K562 (cell line): Measurements from ENCODE around the gene IGSF23. TPM values are rescaled to one million over a fixed set of nuclear protein-coding genes. Genes with fewer than 3 reads are reported as not detected.
A peak's percentile ranks its signal among the peaks of the same experiment; 100 is the strongest.

Source experiments
- CC2D1A ChIP-seq: fragments of 450-650 bp; IDR thresholded peaks from 2 replicates; pipeline ENCODE4 v1.6.1; 2017; ENCODE audit warnings: mild to moderate bottlenecking
- DPF2 ChIP-seq: fragments of 450-650 bp; IDR thresholded peaks from 2 replicates; pipeline ENCODE4 v1.6.1; 2016
- GTF2F1 ChIP-seq: IDR thresholded peaks from 2 replicates; pipeline ENCODE4 v1.6.1; 2011; ENCODE audit warnings: low read depth, low read length, improper control_type of control experiment
- HDAC1 ChIP-seq, 2 experiments: fragments of 450-650 bp; IDR thresholded peaks; 2 replicates each; pipeline ENCODE4 v1.6.1; 2016 to 2017; ENCODE audit warnings: inconsistent platforms in 1 of 2, mild to moderate bottlenecking in 1 of 2, moderate library complexity in 1 of 2
- JUN ChIP-seq, 2 experiments: sonication (generic) in 1 of 2; formaldehyde crosslinking in 1 of 2; IDR thresholded peaks; 2 replicates each; pipeline versions ENCODE4 v1.6.1 to v1.8.0; 2012 to 2022; ENCODE audit warnings: borderline replicate concordance in 2 of 2, mild to moderate bottlenecking in 2 of 2, improper control_type of control experiment in 1 of 2, low read depth in 1 of 2, low read length in 1 of 2, missing genetic modification reagents in 1 of 2
- MEIS2 ChIP-seq: fragments of 450-650 bp; IDR thresholded peaks from 2 replicates; pipeline ENCODE4 v1.6.1; 2014; ENCODE audit warnings: mild to moderate bottlenecking; ENCODE audit not compliant: partially characterized antibody
- NFATC3 ChIP-seq: fragments of 450-650 bp; IDR thresholded peaks from 2 replicates; pipeline ENCODE4 v1.6.1; 2017; ENCODE audit warnings: mild to moderate bottlenecking
- NFRKB ChIP-seq: fragments of 450-650 bp; IDR thresholded peaks from 2 replicates; pipeline ENCODE4 v1.6.1; 2016; ENCODE audit warnings: low read depth
- POLR2G ChIP-seq: fragments of 200-400 bp; formaldehyde crosslinking; IDR thresholded peaks from 2 replicates; pipeline ENCODE4 v1.6.1; 2017; ENCODE audit warnings: low read depth, mild to moderate bottlenecking, antibody characterized with exemption, low read length, moderate library complexity
- POLR3G ChIP-seq: IDR thresholded peaks from 2 replicates; pipeline ENCODE4 v1.6.1; 2011; ENCODE audit not compliant: insufficient read length, insufficient replicate concordance; ENCODE audit errors: extremely low read depth
- RB1 ChIP-seq: fragments of 450-650 bp; IDR thresholded peaks from 2 replicates; pipeline ENCODE4 v1.6.1; 2017; ENCODE audit warnings: low read depth, mild to moderate bottlenecking
- SMAD1 ChIP-seq: fragments of 150-350 bp; IDR thresholded peaks from 2 replicates; pipeline ENCODE4 v1.6.1; 2014; ENCODE audit warnings: low read length, low read depth; ENCODE audit not compliant: partially characterized antibody
- SMARCE1 ChIP-seq: fragments of 450-650 bp; IDR thresholded peaks from 2 replicates; pipeline ENCODE4 v1.7.1; 2016; ENCODE audit warnings: mild to moderate bottlenecking
- SNIP1 ChIP-seq: fragments of 450-650 bp; IDR thresholded peaks from 2 replicates; pipeline ENCODE4 v1.7.1; 2017; ENCODE audit warnings: low read depth, mild to moderate bottlenecking
- TARDBP ChIP-seq: fragments of 450-650 bp; IDR thresholded peaks from 2 replicates; pipeline ENCODE4 v1.6.1; 2016
- TCF7 ChIP-seq: sonication (generic); IDR thresholded peaks from 2 replicates; pipeline ENCODE4 v1.6.1; 2016; ENCODE audit warnings: antibody characterized with exemption, borderline replicate concordance
- ZC3H11A ChIP-seq: IDR thresholded peaks from 2 replicates; pipeline ENCODE4 v1.6.1; 2012; ENCODE audit warnings: low read depth, low read length, improper control_type of control experiment
- polyA plus RNA-seq, 8 experiments: library from polyadenylated mRNA; depleted of rRNA in 4 of 8; stranded (reverse) in 5 of 8; unstranded in 3 of 8; fragments of >200 nt; fragmentation: Nextera tagmentation in 2 of 8; fragmentation: Illumina TruSeq in 1 of 8; extraction: Ambion mirVana in 2 of 8; extraction: Trizol in 1 of 8; gene quantifications; 2 replicates each; pipeline versions ENCODE4 v1.2.1 to v1.2.3, GENCODE V29; 2011 to 2014; ENCODE audit warnings: inconsistent platforms in 1 of 8, missing spikeins in 1 of 8
- total RNA-seq, 7 experiments: library from RNA; depleted of rRNA in 6 of 7; stranded (reverse); fragments of >200 nt in 6 of 7; fragmentation: Illumina TruSeq in 2 of 7; extraction: Trizol in 2 of 7; gene quantifications; 2 replicates each; pipeline versions ENCODE4 v1.2.1 to v1.2.3, GENCODE V29; 2011 to 2021; ENCODE audit warnings: low replicate concordance in 1 of 7
- TF ChIP-seq, protein P1 (sequence below): fragments of 250-450 bp; sonication (Bioruptor Pico); IDR thresholded peaks from 2 replicates; pipeline ENCODE4 v1.8.0; 2021; ENCODE audit warnings: mild to moderate bottlenecking, moderate library complexity
- TF ChIP-seq, protein P2 (sequence below): fragments of 450-650 bp; formaldehyde crosslinking; IDR thresholded peaks from 2 replicates; pipeline ENCODE4 v1.4.0; 2020; ENCODE audit warnings: mild to moderate bottlenecking
- TF ChIP-seq, protein P3 (sequence below): conservative IDR thresholded peaks from 2 replicates; pipeline ENCODE4 v1.6.1; 2011; ENCODE audit warnings: low read depth, mild to moderate bottlenecking, low read length; ENCODE audit not compliant: control insufficient read depth
- TF ChIP-seq, protein P4 (sequence below): fragments of 250-450 bp; sonication (Bioruptor Pico); IDR thresholded peaks from 2 replicates; pipeline ENCODE4 v1.4.0; 2020; ENCODE audit warnings: mild to moderate bottlenecking, moderate library complexity

The IGSF23 gene
- total and polyA plus RNA-seq, 9 of the 15 experiments (the other 6 are each of a cell fraction or from before 2014, with no cell fraction given) = not detected

DNA sequence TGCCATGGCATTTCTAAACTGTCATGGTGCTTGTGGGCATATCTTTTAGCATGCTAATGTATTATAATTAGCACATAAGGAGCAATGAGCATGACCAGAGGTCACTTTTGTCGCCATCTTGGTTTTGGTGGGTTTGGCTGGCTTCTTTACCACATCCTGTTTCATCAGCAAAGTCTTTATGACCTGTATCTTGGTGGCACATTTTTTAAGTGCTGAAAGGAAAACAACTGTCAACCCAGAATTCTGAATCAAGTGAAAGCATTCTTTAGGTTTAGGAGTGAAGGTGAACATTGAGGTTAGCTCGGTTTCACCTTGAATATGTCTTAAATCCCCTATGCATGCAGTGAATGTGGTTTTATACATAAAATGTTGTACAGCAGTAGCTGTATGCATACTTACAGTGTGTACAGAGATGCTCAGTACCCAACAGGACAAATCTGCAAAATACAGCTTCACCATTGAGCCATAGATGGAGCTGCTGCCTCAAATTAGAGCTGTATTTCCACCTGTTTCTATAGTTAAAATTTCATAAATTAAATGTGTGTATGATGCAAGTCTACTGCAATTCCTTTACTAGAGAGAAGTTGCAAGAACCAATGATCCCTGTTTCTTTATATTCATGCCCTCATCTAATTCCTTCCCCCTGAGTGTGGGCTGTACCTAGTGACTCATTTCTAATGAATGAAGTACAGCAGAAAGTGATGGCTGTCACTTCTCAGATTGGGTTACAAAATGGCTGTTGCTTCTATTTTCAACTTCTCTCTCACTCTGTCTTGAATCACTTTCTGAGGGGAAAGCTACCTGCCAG, 25.2 kb upstream of the IGSF23 start (continued):
- TF ChIP-seq, protein P1, sequence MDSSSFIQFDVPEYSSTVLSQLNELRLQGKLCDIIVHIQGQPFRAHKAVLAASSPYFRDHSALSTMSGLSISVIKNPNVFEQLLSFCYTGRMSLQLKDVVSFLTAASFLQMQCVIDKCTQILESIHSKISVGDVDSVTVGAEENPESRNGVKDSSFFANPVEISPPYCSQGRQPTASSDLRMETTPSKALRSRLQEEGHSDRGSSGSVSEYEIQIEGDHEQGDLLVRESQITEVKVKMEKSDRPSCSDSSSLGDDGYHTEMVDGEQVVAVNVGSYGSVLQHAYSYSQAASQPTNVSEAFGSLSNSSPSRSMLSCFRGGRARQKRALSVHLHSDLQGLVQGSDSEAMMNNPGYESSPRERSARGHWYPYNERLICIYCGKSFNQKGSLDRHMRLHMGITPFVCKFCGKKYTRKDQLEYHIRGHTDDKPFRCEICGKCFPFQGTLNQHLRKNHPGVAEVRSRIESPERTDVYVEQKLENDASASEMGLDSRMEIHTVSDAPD (CRISPR knock-in tag) = no peak
- TF ChIP-seq, protein P2, sequence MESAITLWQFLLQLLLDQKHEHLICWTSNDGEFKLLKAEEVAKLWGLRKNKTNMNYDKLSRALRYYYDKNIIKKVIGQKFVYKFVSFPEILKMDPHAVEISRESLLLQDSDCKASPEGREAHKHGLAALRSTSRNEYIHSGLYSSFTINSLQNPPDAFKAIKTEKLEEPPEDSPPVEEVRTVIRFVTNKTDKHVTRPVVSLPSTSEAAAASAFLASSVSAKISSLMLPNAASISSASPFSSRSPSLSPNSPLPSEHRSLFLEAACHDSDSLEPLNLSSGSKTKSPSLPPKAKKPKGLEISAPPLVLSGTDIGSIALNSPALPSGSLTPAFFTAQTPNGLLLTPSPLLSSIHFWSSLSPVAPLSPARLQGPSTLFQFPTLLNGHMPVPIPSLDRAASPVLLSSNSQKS (CRISPR knock-in tag) = 0 out of 2 replicates have a peak, but pooled peaks have one; percentile 41
- TF ChIP-seq JUN (IDR thresholded peaks at IDR 0.05; ENCODE audit: borderline replicate concordance, low read depth, low read length) (peak; percentile 88), JUN (CRISPR knock-in tag; IDR thresholded peaks at IDR 0.05; ENCODE audit: borderline replicate concordance) (no peak), SMAD1 (no peak), RB1 (no peak), POLR3G (no peak), ZC3H11A (no peak), POLR2G (no peak), SMARCE1 (peak; percentile 25; the same call in 1 of the 2 replicates), NFATC3 (no peak), MEIS2 (peak; percentile 81), CC2D1A (no peak; the same call in 1 of the 2 replicates), NFRKB (peak; percentile 87), HDAC1 (IDR thresholded peaks at IDR 0.05) (no peak), GTF2F1 (no peak), SNIP1 (no peak), TCF7 (no peak), TARDBP (no peak), DPF2 (0 out of 2 replicates have a peak, but pooled peaks have one; percentile 55)
- TF ChIP-seq, protein P3, sequence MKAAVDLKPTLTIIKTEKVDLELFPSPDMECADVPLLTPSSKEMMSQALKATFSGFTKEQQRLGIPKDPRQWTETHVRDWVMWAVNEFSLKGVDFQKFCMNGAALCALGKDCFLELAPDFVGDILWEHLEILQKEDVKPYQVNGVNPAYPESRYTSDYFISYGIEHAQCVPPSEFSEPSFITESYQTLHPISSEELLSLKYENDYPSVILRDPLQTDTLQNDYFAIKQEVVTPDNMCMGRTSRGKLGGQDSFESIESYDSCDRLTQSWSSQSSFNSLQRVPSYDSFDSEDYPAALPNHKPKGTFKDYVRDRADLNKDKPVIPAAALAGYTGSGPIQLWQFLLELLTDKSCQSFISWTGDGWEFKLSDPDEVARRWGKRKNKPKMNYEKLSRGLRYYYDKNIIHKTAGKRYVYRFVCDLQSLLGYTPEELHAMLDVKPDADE = no peak
- TF ChIP-seq, protein P4, sequence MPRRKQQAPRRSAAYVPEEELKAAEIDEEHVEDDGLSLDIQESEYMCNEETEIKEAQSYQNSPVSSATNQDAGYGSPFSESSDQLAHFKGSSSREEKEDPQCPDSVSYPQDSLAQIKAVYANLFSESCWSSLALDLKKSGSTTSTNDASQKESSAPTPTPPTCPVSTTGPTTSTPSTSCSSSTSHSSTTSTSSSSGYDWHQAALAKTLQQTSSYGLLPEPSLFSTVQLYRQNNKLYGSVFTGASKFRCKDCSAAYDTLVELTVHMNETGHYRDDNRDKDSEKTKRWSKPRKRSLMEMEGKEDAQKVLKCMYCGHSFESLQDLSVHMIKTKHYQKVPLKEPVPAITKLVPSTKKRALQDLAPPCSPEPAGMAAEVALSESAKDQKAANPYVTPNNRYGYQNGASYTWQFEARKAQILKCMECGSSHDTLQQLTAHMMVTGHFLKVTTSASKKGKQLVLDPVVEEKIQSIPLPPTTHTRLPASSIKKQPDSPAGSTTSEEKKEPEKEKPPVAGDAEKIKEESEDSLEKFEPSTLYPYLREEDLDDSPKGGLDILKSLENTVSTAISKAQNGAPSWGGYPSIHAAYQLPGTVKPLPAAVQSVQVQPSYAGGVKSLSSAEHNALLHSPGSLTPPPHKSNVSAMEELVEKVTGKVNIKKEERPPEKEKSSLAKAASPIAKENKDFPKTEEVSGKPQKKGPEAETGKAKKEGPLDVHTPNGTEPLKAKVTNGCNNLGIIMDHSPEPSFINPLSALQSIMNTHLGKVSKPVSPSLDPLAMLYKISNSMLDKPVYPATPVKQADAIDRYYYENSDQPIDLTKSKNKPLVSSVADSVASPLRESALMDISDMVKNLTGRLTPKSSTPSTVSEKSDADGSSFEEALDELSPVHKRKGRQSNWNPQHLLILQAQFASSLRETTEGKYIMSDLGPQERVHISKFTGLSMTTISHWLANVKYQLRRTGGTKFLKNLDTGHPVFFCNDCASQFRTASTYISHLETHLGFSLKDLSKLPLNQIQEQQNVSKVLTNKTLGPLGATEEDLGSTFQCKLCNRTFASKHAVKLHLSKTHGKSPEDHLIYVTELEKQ = 0 out of 2 replicates have a peak, but pooled peaks have one; percentile 22
